K562 (cell line): ENCODE results near the gene SLC25A45. TPM values are rescaled to one million over a fixed set of nuclear protein-coding genes. Genes with fewer than 3 reads are reported as not detected.

ENCODE experiments used
- BCL6 ChIP-seq: fragments of 250-450 bp; sonication (Bioruptor Pico); IDR thresholded peaks from 2 replicates; pipeline ENCODE4 v1.4.0; 2020
- CHAMP1 ChIP-seq: fragments of 450-650 bp; IDR thresholded peaks from 2 replicates; pipeline ENCODE4 v1.6.1; 2016; ENCODE audit warnings: mild to moderate bottlenecking
- CREB3 ChIP-seq: fragments of 450-650 bp; conservative IDR thresholded peaks from 2 replicates; pipeline ENCODE4 v1.6.1; 2016; ENCODE audit warnings: missing genetic modification characterization, low read depth, mild to moderate bottlenecking, missing compliant biosample characterization, moderate library complexity
- CTBP1 ChIP-seq: fragments of 450-650 bp; IDR thresholded peaks from 2 replicates; pipeline ENCODE4 v1.6.1; 2016; ENCODE audit warnings: borderline replicate concordance
- DDX20 ChIP-seq: fragments of 450-650 bp; IDR thresholded peaks from 2 replicates; pipeline ENCODE4 v1.6.1; 2016; ENCODE audit warnings: missing genetic modification characterization, low read depth, mild to moderate bottlenecking, missing compliant biosample characterization, moderate library complexity
- E2F5 ChIP-seq: sonication (generic); formaldehyde crosslinking; IDR thresholded peaks from 2 replicates; pipeline ENCODE4 v1.8.0; 2022; ENCODE audit warnings: mild to moderate bottlenecking, missing genetic modification reagents
- ETV6 ChIP-seq, 3 experiments: fragments of 150-350 bp in 1 of 3; sonication (generic) in 1 of 3; formaldehyde crosslinking in 1 of 3; IDR thresholded peaks; 2 replicates each; pipeline versions ENCODE4 v1.6.1 to v1.8.0; 2014 to 2022; ENCODE audit warnings: borderline replicate concordance in 2 of 3, low read depth in 2 of 3, antibody characterized with exemption in 1 of 3, low read length in 1 of 3, mild to moderate bottlenecking in 1 of 3, missing genetic modification reagents in 1 of 3
- KAT7 ChIP-seq: sonication (generic); formaldehyde crosslinking; IDR thresholded peaks from 2 replicates; pipeline ENCODE4 v1.8.0; 2022; ENCODE audit warnings: missing genetic modification reagents, mild to moderate bottlenecking, borderline replicate concordance
- NCOR1 ChIP-seq: fragments of 450-650 bp; IDR thresholded peaks from 2 replicates; pipeline ENCODE4 v1.6.1; 2016; ENCODE audit warnings: mild to moderate bottlenecking, moderate library complexity
- NFRKB ChIP-seq: fragments of 450-650 bp; IDR thresholded peaks from 2 replicates; pipeline ENCODE4 v1.6.1; 2016; ENCODE audit warnings: low read depth
- SIN3A ChIP-seq, 2 experiments: fragments of 150-350 bp in 1 of 2; IDR thresholded peaks; 2 replicates each; pipeline ENCODE4 v1.6.1; 2011 to 2016; ENCODE audit warnings: borderline replicate concordance in 2 of 2, low read depth in 2 of 2, low read length in 2 of 2, mild to moderate bottlenecking in 2 of 2, moderate library complexity in 2 of 2; ENCODE audit not compliant: control insufficient read depth in 1 of 2
- TFAM ChIP-seq: fragments of 250-450 bp; sonication (Bioruptor Pico); conservative IDR thresholded peaks from 2 replicates; pipeline ENCODE4 v1.5.0; 2021; ENCODE audit warnings: mild to moderate bottlenecking, moderate library complexity
- ZNF318 ChIP-seq, 2 experiments: fragments of 450-650 bp; IDR thresholded peaks; 2 replicates each; pipeline ENCODE4 v1.6.1; 2016; ENCODE audit warnings: mild to moderate bottlenecking in 2 of 2, borderline replicate concordance in 1 of 2, low read depth in 1 of 2, moderate library complexity in 1 of 2
- polyA plus RNA-seq, 8 experiments: library from polyadenylated mRNA; depleted of rRNA in 4 of 8; stranded (reverse) in 5 of 8; unstranded in 3 of 8; fragments of >200 nt; fragmentation: Nextera tagmentation in 2 of 8; fragmentation: Illumina TruSeq in 1 of 8; extraction: Ambion mirVana in 2 of 8; extraction: Trizol in 1 of 8; gene quantifications; 2 replicates each; pipeline versions ENCODE4 v1.2.1 to v1.2.3, GENCODE V29; 2011 to 2014; ENCODE audit warnings: inconsistent platforms in 1 of 8, missing spikeins in 1 of 8
- total RNA-seq, 7 experiments: library from RNA; depleted of rRNA in 6 of 7; stranded (reverse); fragments of >200 nt in 6 of 7; fragmentation: Illumina TruSeq in 2 of 7; extraction: Trizol in 2 of 7; gene quantifications; 2 replicates each; pipeline versions ENCODE4 v1.2.1 to v1.2.3, GENCODE V29; 2011 to 2021; ENCODE audit warnings: low replicate concordance in 1 of 7

The SLC25A45 gene
- total and polyA plus RNA-seq, 9 of the 15 experiments (the other 6 are each of a cell fraction or from before 2014, with no cell fraction given) = 0.15 to 2.3 (median 0.68) TPM

- peak in 1 of 2 experiments; percentile 33; a peak in 1 of 4 replicates for TF ChIP-seq ZNF318 (IDR thresholded peaks at IDR 0.05; ENCODE audit: borderline replicate concordance in 1 of 2, low read depth in 1 of 2)
- no peak for TF ChIP-seq KAT7
- 0 out of 2 replicates have a peak, but pooled peaks have one; percentile 60 for TF ChIP-seq NFRKB
- TF ChIP-seq E2F5 (CRISPR knock-in tag) = no peak
- no peak; the same call in 1 of the 2 replicates for TF ChIP-seq CTBP1
- TF ChIP-seq DDX20 (tag) = no peak
- TF ChIP-seq SIN3A (IDR thresholded peaks at IDR 0.05; ENCODE audit: borderline replicate concordance in 2 of 2, control insufficient read depth in 1 of 2, low read depth in 2 of 2, low read length in 2 of 2) = no peak
- no peak for TF ChIP-seq NCOR1
- TF ChIP-seq BCL6 (CRISPR knock-in tag) = no peak
- TF ChIP-seq CREB3 (tag) = no peak
- TF ChIP-seq TFAM (CRISPR knock-in tag) = no peak
- no peak for TF ChIP-seq CHAMP1
- TF ChIP-seq ETV6 (IDR thresholded peaks at IDR 0.05; ENCODE audit: borderline replicate concordance in 1 of 2, low read depth in 2 of 2, low read length in 1 of 2) = no peak
- no peak for TF ChIP-seq ETV6 (CRISPR knock-in tag; IDR thresholded peaks at IDR 0.05; ENCODE audit: borderline replicate concordance)
Observed at GRCh38 chr11:65419772-65420481, 37.5 kb upstream of the SLC25A45 start (continued).
